GM12878 (cell line): ENCODE results near the gene OCA2. TPM values are rescaled to one million over a fixed set of nuclear protein-coding genes. Genes with fewer than 3 reads are reported as not detected.

Source experiments
- ATAC-seq: fragments of 200-7000 bp; cut with Tn5 transposase; 3 replicates; pipeline ENCODE4 v1.9.1; 2020; ENCODE audit warnings: mild to moderate bottlenecking, moderate library complexity
- BruUV-seq: library from RNA; stranded (reverse); fragments of 400-500 nt; replicated peaks from 2 replicates; lab custom pipeline; 2021; lab: Mats Ljungman, UMichigan
- CTCF ChIA-PET: fragments of 300-600 bp; sonication (Branson Sonifier 250); formaldehyde crosslinking; extraction: SDS; loops from one replicate; lab custom pipeline; 2021; ENCODE audit warnings: inconsistent platforms; lab: Yijun Ruan, JAX
- POLR2A ChIA-PET: fragments of 350-600 bp; formaldehyde crosslinking; extraction: SDS; loops from one replicate; lab custom pipeline; 2021; ENCODE audit warnings: inconsistent platforms; lab: Charles Lee
- RAD21 ChIA-PET: fragments of 300-600 bp; sonication (Branson Sonifier 250); formaldehyde crosslinking; loops from one replicate; lab custom pipeline; 2023; ENCODE audit warnings: antibody characterized with exemption; ENCODE audit not compliant: unreplicated experiment; lab: Charles Lee
- SMC1A ChIA-PET: fragments of 300-600 bp; sonication (Branson Sonifier 250); formaldehyde crosslinking; loops from one replicate; lab custom pipeline; 2023; ENCODE audit not compliant: unreplicated experiment, uncharacterized antibody; lab: Charles Lee
- DNase-seq: peaks from one replicate; pipeline ENCODE4 v3.0.0-alpha.2; 2011; ENCODE audit warnings: low read depth, low spot score
- FAIRE-seq: peaks from 3 replicates; lab custom pipeline; 2011; peaks lifted over from hg19 to GRCh38; lab: Jason Lieb, UNC
- H2AFZ ChIP-seq: 2 replicates; pipeline ENCODE4 v1.6.0; 2011; ENCODE audit warnings: low read depth, low read length, control low read depth; ENCODE audit not compliant: control insufficient read depth
- H3K27ac ChIP-seq: 2 replicates; pipeline ENCODE4 v1.5.1; 2011; ENCODE audit warnings: control low read depth; ENCODE audit not compliant: control insufficient read depth, insufficient read depth
- H3K27me3 ChIP-seq, 2 experiments: replicated peaks in 1 of 2; 2 replicates each; pipeline versions ENCODE4 v1.6.0 to v1.6.1; 2011; ENCODE audit warnings: low read length in 1 of 2; ENCODE audit not compliant: control insufficient read depth in 2 of 2, insufficient read depth in 2 of 2
- H3K36me3 ChIP-seq, 2 experiments: 2 replicates each; pipeline ENCODE4 v1.5.1; 2011; ENCODE audit warnings: low read length in 1 of 2; ENCODE audit not compliant: control insufficient read depth in 2 of 2, insufficient read depth in 2 of 2
- H3K4me1 ChIP-seq: 2 replicates; pipeline ENCODE4 v1.6.1; 2011; ENCODE audit warnings: mild to moderate bottlenecking, low read length, moderate library complexity, mixed read lengths; ENCODE audit not compliant: control insufficient read depth, insufficient read depth
- H3K4me2 ChIP-seq: 2 replicates; pipeline ENCODE4 v1.6.0; 2011; ENCODE audit warnings: control low read depth; ENCODE audit not compliant: control insufficient read depth, insufficient read depth
- H3K4me3 ChIP-seq: fragments of 200-600 bp; sonication (generic); 2 replicates; pipeline ENCODE4 v1.5.1; 2016
- H3K79me2 ChIP-seq: 2 replicates; pipeline ENCODE4 v1.6.0; 2011; ENCODE audit warnings: low read length; ENCODE audit not compliant: control insufficient read depth, insufficient read depth
- H3K9ac ChIP-seq: 2 replicates; pipeline ENCODE4 v1.8.0; 2011; ENCODE audit warnings: low read length, control low read depth, mixed read lengths; ENCODE audit not compliant: control insufficient read depth, insufficient read depth
- H3K9me3 ChIP-seq: replicated peaks from 3 replicates; pipeline ENCODE4 v1.5.1; 2011; ENCODE audit warnings: mild to moderate bottlenecking, low read length; ENCODE audit not compliant: control insufficient read depth, insufficient read depth
- H4K20me1 ChIP-seq: 2 replicates; pipeline ENCODE4 v1.6.0; 2011; ENCODE audit not compliant: control insufficient read depth, insufficient read depth
- ATF7 ChIP-seq: fragments of 450-650 bp; IDR thresholded peaks from 2 replicates; pipeline ENCODE4 v1.6.1; 2016; ENCODE audit warnings: low read depth, mild to moderate bottlenecking
- BMI1 ChIP-seq: fragments of 450-650 bp; IDR thresholded peaks from 2 replicates; pipeline ENCODE4 v1.6.1; 2016; ENCODE audit warnings: mild to moderate bottlenecking, moderate library complexity, borderline replicate concordance
- CHD4 ChIP-seq: fragments of 200-600 bp; sonication (generic); IDR thresholded peaks from 2 replicates; pipeline ENCODE4 v1.6.1; 2016; ENCODE audit warnings: mild to moderate bottlenecking
- EED ChIP-seq: sonication (generic); IDR thresholded peaks from 2 replicates; pipeline ENCODE4 v1.6.1; 2016; ENCODE audit warnings: antibody characterized with exemption, low read depth
- ETV6 ChIP-seq, 2 experiments: fragments of 450-650 bp in 1 of 2; IDR thresholded peaks in 1 of 2; conservative IDR thresholded peaks in 1 of 2; 2 replicates each; pipeline ENCODE4 v1.6.1; 2014; ENCODE audit warnings: antibody characterized with exemption in 1 of 2, borderline replicate concordance in 1 of 2, low read depth in 1 of 2, mild to moderate bottlenecking in 1 of 2, moderate library complexity in 1 of 2
- IKZF1 ChIP-seq: fragments of 450-650 bp; conservative IDR thresholded peaks from 2 replicates; pipeline ENCODE4 v1.6.1; 2017; ENCODE audit warnings: antibody characterized with exemption, mild to moderate bottlenecking
- KAT2A ChIP-seq: conservative IDR thresholded peaks from 2 replicates; pipeline ENCODE4 v1.6.1; 2011; ENCODE audit warnings: low read depth, low read length; ENCODE audit not compliant: control insufficient read depth
- MEF2A ChIP-seq: IDR thresholded peaks from 2 replicates; pipeline ENCODE4 v1.6.1; 2011; ENCODE audit warnings: low read depth, mild to moderate bottlenecking, low read length, moderate library complexity; ENCODE audit not compliant: insufficient read depth
- MTA2 ChIP-seq: fragments of 450-650 bp; IDR thresholded peaks from 2 replicates; pipeline ENCODE4 v1.6.1; 2016; ENCODE audit warnings: low read depth, mild to moderate bottlenecking, moderate library complexity
- NBN ChIP-seq: fragments of 450-650 bp; IDR thresholded peaks from 2 replicates; pipeline ENCODE4 v1.6.1; 2016
- NR2C2 ChIP-seq: IDR thresholded peaks from 2 replicates; pipeline ENCODE4 v1.6.1; 2011; ENCODE audit warnings: borderline replicate concordance, low read depth; ENCODE audit not compliant: control insufficient read depth, insufficient read length
- POLR2AphosphoS5 ChIP-seq: IDR thresholded peaks from 2 replicates; pipeline ENCODE4 v1.6.1; 2011; ENCODE audit warnings: mild to moderate bottlenecking, low read length, inconsistent platforms
- RBBP5 ChIP-seq: fragments of 200-600 bp; sonication (generic); conservative IDR thresholded peaks from 2 replicates; pipeline ENCODE4 v1.6.1; 2016
- SREBF1 ChIP-seq: IDR thresholded peaks from 2 replicates; pipeline ENCODE4 v1.6.1; 2012; ENCODE audit warnings: mild to moderate bottlenecking, low read length
- STAT3 ChIP-seq: IDR thresholded peaks from 2 replicates; pipeline ENCODE4 v1.6.1; 2011; ENCODE audit warnings: low read depth, low read length, improper control_type of control experiment
- WGBS: methylation state at CpG from one replicate; pipeline ENCODE4 v1.1.6; 2016; ENCODE audit warnings: low lambda C conversion rate; ENCODE audit not compliant: insufficient replicate concordance, insufficient coverage; ENCODE audit errors: missing lambda C conversion rate; 5-methylcytosine and 5-hydroxymethylcytosine counted together
- in situ Hi-C: fragments of 300-500 bp; cut with MboI; formaldehyde crosslinking; loops from 9 replicates; pipeline ENCODE4 v1.14.3; 2018; ENCODE audit warnings: mixed read lengths
- intact Hi-C: fragments of 100-400 bp; cut with micrococcal nuclease; formaldehyde crosslinking; loops from one replicate; pipeline ENCODE4 v1.14.2; 2022; ENCODE audit not compliant: unreplicated experiment
- polyA plus RNA-seq, 11 experiments: library from polyadenylated mRNA; depleted of rRNA in 4 of 11; unstranded in 6 of 11; stranded (reverse) in 5 of 11; fragments of >200 nt; fragmentation: Nextera tagmentation in 4 of 11; fragmentation: Illumina TruSeq in 1 of 11; extraction: Ambion mirVana in 4 of 11; extraction: Trizol in 1 of 11; gene quantifications; 1 replicate in 1 of 11; 2 replicates in 10 of 11; pipeline versions ENCODE4 v1.2.1 to v1.2.3, GENCODE V29; 2011 to 2016; ENCODE audit warnings: inconsistent platforms in 2 of 11, missing spikeins in 2 of 11, low read depth in 1 of 11
- total RNA-seq, 4 experiments: library from RNA; depleted of rRNA in 3 of 4; stranded (reverse); fragments of >200 nt in 3 of 4; fragmentation: Illumina TruSeq in 1 of 4; extraction: Trizol in 1 of 4; gene quantifications; 2 replicates each; pipeline versions ENCODE4 v1.2.1 to v1.2.3, GENCODE V29; 2013 to 2021
- TF ChIP-seq, protein P1 (sequence below): IDR thresholded peaks from 2 replicates; pipeline ENCODE4 v1.6.1; 2012; ENCODE audit warnings: low read depth, low read length, improper control_type of control experiment
- TF ChIP-seq, protein P2 (sequence below): fragments of 450-650 bp; IDR thresholded peaks from 2 replicates; pipeline ENCODE4 v1.6.1; 2018; ENCODE audit warnings: mild to moderate bottlenecking, low read depth, moderate library complexity; ENCODE audit not compliant: partially characterized antibody
- TF ChIP-seq, protein P3 (sequence below): fragments of 450-650 bp; formaldehyde crosslinking; IDR thresholded peaks from 2 replicates; pipeline ENCODE4 v1.4.0; 2022; ENCODE audit warnings: mild to moderate bottlenecking, moderate library complexity

The OCA2 gene
- total and polyA plus RNA-seq, 10 of the 15 experiments (the other 5 are each of a cell fraction or from before 2014, with no cell fraction given): 0.04 to 1.8 TPM; not detected in 8

DNA sequence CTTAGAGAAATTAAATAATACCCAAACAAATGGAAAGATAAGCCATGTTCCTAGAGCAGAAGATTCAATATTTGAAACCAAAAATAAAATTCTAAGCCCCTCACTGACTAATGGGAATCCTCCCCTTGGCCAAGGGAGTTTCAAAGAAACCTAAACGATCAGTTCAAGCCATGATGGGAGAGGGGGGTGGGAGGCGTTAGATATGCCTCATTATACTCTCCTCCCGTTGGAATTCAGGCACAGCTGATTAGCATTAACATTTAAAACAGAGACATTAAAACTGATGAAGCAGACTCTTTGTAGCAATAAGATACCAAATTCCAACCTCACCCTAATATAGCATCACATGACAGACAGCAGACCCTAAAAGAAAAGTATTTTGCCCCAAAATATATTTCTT lies 32.9 kb downstream of the OCA2 start:
- WGBS: 0% methylated on average over 3 of the region's 3 CpGs
- DNase-seq: no peak
- Histone ChIP-seq H3K4me1 (no peaks in the 10 kb centered on the region), H3K27ac (no peak overlapping the region), H3K9ac (no peak overlapping the region), H3K27me3 (no peaks in the 10 kb centered on the region), H3K4me3 (no peak overlapping the region), H3K79me2 (no peaks in the 10 kb centered on the region), H4K20me1 (no peaks in the 10 kb centered on the region), H3K36me3 (no peaks in the 10 kb centered on the region), H2AFZ (no peak overlapping the region), H3K4me2 (no peak overlapping the region), H3K9me3 (no peaks in the 10 kb centered on the region)
- BruUV-seq: no TSS peak
- RAD21 ChIA-PET: no interaction called here
- POLR2A ChIA-PET: no interaction called here
- no peak for FAIRE-seq
- in situ Hi-C loops (no loop called here), intact Hi-C loops (no loop called here)
- CTCF ChIA-PET: no interaction called here
- TF ChIP-seq EED (no peak), NR2C2 (no peak), IKZF1 (no peak), BMI1 (no peak), ATF7 (no peak), RBBP5 (no peak), MEF2A (no peak), MTA2 (no peak), NBN (no peak), POLR2AphosphoS5 (no peak), STAT3 (no peak), KAT2A (no peak), CHD4 (no peak), ETV6 (conservative IDR thresholded peaks at IDR 0.05 in 1 of 2, IDR thresholded peaks at IDR 0.05 in 1 of 2; ENCODE audit: borderline replicate concordance in 1 of 2, low read depth in 1 of 2) (no peak), SREBF1 (no peak)
- TF ChIP-seq, protein P1, sequence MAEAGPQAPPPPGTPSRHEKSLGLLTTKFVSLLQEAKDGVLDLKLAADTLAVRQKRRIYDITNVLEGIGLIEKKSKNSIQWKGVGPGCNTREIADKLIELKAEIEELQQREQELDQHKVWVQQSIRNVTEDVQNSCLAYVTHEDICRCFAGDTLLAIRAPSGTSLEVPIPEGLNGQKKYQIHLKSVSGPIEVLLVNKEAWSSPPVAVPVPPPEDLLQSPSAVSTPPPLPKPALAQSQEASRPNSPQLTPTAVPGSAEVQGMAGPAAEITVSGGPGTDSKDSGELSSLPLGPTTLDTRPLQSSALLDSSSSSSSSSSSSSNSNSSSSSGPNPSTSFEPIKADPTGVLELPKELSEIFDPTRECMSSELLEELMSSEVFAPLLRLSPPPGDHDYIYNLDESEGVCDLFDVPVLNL: no peak
- TF ChIP-seq, protein P2, sequence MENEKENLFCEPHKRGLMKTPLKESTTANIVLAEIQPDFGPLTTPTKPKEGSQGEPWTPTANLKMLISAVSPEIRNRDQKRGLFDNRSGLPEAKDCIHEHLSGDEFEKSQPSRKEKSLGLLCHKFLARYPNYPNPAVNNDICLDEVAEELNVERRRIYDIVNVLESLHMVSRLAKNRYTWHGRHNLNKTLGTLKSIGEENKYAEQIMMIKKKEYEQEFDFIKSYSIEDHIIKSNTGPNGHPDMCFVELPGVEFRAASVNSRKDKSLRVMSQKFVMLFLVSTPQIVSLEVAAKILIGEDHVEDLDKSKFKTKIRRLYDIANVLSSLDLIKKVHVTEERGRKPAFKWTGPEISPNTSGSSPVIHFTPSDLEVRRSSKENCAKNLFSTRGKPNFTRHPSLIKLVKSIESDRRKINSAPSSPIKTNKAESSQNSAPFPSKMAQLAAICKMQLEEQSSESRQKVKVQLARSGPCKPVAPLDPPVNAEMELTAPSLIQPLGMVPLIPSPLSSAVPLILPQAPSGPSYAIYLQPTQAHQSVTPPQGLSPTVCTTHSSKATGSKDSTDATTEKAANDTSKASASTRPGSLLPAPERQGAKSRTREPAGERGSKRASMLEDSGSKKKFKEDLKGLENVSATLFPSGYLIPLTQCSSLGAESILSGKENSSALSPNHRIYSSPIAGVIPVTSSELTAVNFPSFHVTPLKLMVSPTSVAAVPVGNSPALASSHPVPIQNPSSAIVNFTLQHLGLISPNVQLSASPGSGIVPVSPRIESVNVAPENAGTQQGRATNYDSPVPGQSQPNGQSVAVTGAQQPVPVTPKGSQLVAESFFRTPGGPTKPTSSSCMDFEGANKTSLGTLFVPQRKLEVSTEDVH: no peak
- TF ChIP-seq, protein P3, sequence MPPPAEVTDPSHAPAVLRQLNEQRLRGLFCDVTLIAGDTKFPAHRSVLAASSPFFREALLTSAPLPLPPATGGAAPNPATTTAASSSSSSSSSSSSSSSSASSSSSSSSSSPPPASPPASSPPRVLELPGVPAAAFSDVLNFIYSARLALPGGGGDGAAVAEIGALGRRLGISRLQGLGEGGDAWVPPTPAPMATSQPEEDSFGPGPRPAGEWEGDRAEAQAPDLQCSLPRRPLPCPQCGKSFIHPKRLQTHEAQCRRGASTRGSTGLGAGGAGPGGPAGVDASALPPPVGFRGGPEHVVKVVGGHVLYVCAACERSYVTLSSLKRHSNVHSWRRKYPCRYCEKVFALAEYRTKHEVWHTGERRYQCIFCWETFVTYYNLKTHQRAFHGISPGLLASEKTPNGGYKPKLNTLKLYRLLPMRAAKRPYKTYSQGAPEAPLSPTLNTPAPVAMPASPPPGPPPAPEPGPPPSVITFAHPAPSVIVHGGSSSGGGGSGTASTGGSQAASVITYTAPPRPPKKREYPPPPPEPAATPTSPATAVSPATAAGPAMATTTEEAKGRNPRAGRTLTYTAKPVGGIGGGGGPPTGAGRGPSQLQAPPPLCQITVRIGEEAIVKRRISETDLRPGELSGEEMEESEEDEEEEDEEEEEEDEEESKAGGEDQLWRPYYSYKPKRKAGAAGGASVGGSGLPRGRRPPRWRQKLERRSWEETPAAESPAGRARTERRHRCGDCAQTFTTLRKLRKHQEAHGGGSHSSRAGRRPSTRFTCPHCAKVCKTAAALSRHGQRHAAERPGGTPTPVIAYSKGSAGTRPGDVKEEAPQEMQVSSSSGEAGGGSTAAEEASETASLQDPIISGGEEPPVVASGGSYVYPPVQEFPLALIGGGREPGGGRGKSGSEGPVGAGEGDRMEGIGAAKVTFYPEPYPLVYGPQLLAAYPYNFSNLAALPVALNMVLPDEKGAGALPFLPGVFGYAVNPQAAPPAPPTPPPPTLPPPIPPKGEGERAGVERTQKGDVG (CRISPR knock-in tag): no peak
- ATAC-seq: no peak
- SMC1A ChIA-PET: no interaction called here
